Esophagus squamous epithelium (tissue), 5 donors: ENCODE measurements around the gene GNB1L. TPM values are rescaled to one million over a fixed set of nuclear protein-coding genes. Genes with fewer than 3 reads are reported as not detected.

Experiments
- DNase-seq: peaks from one replicate; lab custom pipeline; 2025; lab: John Stamatoyannopoulos, UW
- H3K27ac ChIP-seq, 4 donors: fragments of 200-600 bp; sonication (generic); one replicate each; pipeline ENCODE4 v1.5.1; 2016 to 2019; ENCODE audit warnings: mild to moderate bottlenecking in 1 of 4
- H3K27me3 ChIP-seq, 4 donors: fragments of 200-600 bp; sonication (generic); 1 replicate in 3 of 4; 2 replicates in 1 of 4; pipeline versions ENCODE4 v1.5.1 to v1.6.0; 2017 to 2021; ENCODE audit warnings: antibody characterized with exemption in 1 of 4
- H3K36me3 ChIP-seq, 3 donors: fragments of 200-600 bp; sonication (generic); one replicate each; pipeline ENCODE4 v1.5.1; 2016 to 2019
- H3K4me1 ChIP-seq, 3 donors: fragments of 200-600 bp; sonication (generic); one replicate each; pipeline ENCODE4 v1.5.1; 2017 to 2019
- H3K4me3 ChIP-seq, 4 donors: fragments of 200-600 bp; sonication (generic); 1 replicate in 3 of 4; 2 replicates in 1 of 4; pipeline ENCODE4 v1.5.1; 2016 to 2019; ENCODE audit warnings: mild to moderate bottlenecking in 2 of 4, moderate library complexity in 1 of 4
- H3K9me3 ChIP-seq, 3 donors: fragments of 200-600 bp; sonication (generic); one replicate each; pipeline ENCODE4 v1.5.1; 2016 to 2019
- POLR2A ChIP-seq, 4 donors: fragments of 450-650 bp; IDR thresholded peaks; one replicate each; pipeline ENCODE4 v1.6.1; 2017; ENCODE audit warnings: antibody characterized with exemption in 4 of 4, mild to moderate bottlenecking in 4 of 4, moderate library complexity in 3 of 4
- WGBS, 2 donors: methylation state at CpG; one replicate each; pipeline ENCODE4 v1.1.5; 2018; 5-methylcytosine and 5-hydroxymethylcytosine counted together
- intact Hi-C: fragments of 100-400 bp; cut with DNase I; formaldehyde crosslinking; loops from one replicate; pipeline ENCODE4 v1.15.0; 2022
- total RNA-seq, 4 donors: library from RNA; depleted of rRNA; stranded (reverse); fragments of >200 nt; gene quantifications; one replicate each; pipeline ENCODE4 v1.1.0, GENCODE V29; 2016
- TF ChIP-seq, protein P1 (sequence below), 6 experiments: fragments of 450-650 bp in 4 of 6; fragments of 200-600 bp in 2 of 6; sonication (generic) in 2 of 6; IDR thresholded peaks; one replicate each; pipeline ENCODE4 v1.5.1; 2016 to 2019; ENCODE audit warnings: antibody characterized with exemption in 6 of 6, mild to moderate bottlenecking in 4 of 6, moderate library complexity in 4 of 6
- donor health status: DM: yes; HTN: yes; CAD: no.

The GNB1L gene
- total RNA-seq, 4 donors from 2014 or later = 5.7 to 8.5 (median 6.4) TPM

DNA sequence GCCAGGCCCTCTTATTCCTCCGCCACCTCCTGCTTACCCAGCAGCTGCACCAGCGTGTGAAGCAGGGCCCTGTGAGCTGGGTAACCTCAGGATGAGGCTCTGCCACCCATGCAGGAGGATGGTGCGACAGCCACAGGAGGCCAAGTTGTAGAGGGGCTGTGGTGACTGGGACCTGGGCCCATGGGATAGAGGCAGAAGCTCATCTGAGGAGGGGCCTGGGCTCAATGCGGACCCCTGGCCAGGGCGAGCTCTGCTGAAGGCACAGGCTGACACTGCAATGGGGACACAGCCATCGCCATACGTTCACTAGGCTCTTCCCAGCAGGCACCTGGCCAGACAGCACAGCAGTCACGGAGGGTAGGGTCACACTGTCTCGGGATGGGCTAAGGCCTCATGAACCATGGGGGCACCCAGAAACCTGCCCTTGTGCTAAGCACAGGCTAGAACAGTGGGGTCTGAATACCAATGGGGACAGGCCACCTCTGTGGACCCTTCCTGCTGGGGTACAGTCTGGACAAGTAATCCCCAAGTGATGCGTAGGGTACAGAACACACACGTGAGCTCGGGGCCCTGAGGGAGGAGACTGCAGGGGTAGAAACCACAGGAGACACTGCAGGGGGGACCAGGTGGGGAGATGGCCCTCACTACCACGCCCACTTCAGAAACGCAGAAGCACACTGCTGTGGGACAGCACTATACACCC, 35.3 kb downstream of the GNB1L start:
- peaks cover 0 to 10% (median 0%) of the 10 kb centered on the region in 3 donors for H3K36me3 ChIP-seq
- H3K27ac ChIP-seq = no peak overlapping the region
- H3K4me3 ChIP-seq = no peak overlapping the region
- intact Hi-C loops = no loop called here
- WGBS, 2 donors = 86 to 94% methylated on average over 6 to 11 of the region's 14 CpGs
- no peaks in the 10 kb centered on the region for H3K9me3 ChIP-seq
- H3K4me1 ChIP-seq = peaks cover 0 to 26% (median 10%) of the 10 kb centered on the region in 3 donors
- DNase-seq = no peak
- TF ChIP-seq, protein P1, sequence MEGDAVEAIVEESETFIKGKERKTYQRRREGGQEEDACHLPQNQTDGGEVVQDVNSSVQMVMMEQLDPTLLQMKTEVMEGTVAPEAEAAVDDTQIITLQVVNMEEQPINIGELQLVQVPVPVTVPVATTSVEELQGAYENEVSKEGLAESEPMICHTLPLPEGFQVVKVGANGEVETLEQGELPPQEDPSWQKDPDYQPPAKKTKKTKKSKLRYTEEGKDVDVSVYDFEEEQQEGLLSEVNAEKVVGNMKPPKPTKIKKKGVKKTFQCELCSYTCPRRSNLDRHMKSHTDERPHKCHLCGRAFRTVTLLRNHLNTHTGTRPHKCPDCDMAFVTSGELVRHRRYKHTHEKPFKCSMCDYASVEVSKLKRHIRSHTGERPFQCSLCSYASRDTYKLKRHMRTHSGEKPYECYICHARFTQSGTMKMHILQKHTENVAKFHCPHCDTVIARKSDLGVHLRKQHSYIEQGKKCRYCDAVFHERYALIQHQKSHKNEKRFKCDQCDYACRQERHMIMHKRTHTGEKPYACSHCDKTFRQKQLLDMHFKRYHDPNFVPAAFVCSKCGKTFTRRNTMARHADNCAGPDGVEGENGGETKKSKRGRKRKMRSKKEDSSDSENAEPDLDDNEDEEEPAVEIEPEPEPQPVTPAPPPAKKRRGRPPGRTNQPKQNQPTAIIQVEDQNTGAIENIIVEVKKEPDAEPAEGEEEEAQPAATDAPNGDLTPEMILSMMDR (IDR thresholded peaks at IDR 0.05) = no peak
- no peak for TF ChIP-seq POLR2A (IDR thresholded peaks at IDR 0.05)
- no peaks in the 10 kb centered on the region for H3K27me3 ChIP-seq

GRCh38 chr22:19818324-19819207, 36.1 kb downstream of the GNB1L start:
- Histone ChIP-seq H3K4me1 (peaks cover 0 to 18% (median 5%) of the 10 kb centered on the region in 3 donors), H3K27me3 (no peaks in the 10 kb centered on the region), H3K27ac (no peak overlapping the region), H3K4me3 (no peak overlapping the region), H3K9me3 (no peaks in the 10 kb centered on the region), H3K36me3 (peaks cover 0 to 10% (median 0%) of the 10 kb centered on the region in 3 donors)
- 85 to 100% methylated on average over 1 to 7 of the region's 17 CpGs for WGBS, 2 donors
- TF ChIP-seq POLR2A (IDR thresholded peaks at IDR 0.05) = no peak
- TF ChIP-seq, protein P1 (IDR thresholded peaks at IDR 0.05) = no peak
- intact Hi-C loops = no loop called here
- no peak for DNase-seq

DNA sequence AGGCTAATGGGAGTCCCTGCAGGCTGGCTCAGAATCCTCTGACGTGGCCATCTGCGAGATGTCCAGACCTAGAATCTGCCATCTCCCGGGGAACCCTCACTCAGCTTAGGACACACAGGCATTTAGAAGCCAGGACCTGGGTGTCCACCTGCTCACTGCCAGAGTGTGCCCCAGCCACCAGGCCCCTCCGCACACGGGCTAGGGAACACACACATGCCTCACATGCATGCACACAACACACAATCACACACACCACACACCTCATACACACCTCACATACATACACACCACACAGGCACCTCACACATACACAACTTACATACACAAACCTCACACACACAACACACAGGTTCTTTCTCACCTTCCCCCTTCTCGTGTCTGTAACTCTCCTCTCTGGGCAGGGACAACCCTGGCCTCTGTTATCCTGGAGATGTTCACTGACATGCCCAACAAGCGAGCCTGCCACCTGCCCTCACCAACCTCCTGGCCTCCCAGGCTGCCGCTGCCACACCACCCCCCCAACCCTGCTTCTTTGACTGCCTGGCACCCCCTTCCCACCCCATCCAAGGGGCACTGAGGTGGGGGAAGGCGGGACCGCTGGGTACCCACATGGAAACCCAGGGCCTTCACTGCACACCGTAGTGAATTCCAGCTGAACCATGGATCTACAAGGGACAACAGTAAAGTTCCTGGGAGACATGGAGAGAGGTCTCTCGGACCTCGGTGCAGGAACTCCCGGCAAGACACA, 38.1 kb downstream of the GNB1L start:
- Histone ChIP-seq H3K9me3 (no peaks in the 10 kb centered on the region), H3K27ac (no peak overlapping the region), H3K4me1 (peaks cover 0 to 16% (median 0%) of the 10 kb centered on the region in 3 donors), H3K27me3 (no peaks in the 10 kb centered on the region), H3K4me3 (no peak overlapping the region), H3K36me3 (peaks cover 0 to 10% (median 0%) of the 10 kb centered on the region in 3 donors)
- intact Hi-C loops = no loop called here
- WGBS, 2 donors = 93 to 96% methylated on average over 8 to 9 of the region's 14 CpGs
- DNase-seq = no peak
- TF ChIP-seq POLR2A (IDR thresholded peaks at IDR 0.05) = no peak
- TF ChIP-seq, protein P1 (IDR thresholded peaks at IDR 0.05) = no peak

DNA sequence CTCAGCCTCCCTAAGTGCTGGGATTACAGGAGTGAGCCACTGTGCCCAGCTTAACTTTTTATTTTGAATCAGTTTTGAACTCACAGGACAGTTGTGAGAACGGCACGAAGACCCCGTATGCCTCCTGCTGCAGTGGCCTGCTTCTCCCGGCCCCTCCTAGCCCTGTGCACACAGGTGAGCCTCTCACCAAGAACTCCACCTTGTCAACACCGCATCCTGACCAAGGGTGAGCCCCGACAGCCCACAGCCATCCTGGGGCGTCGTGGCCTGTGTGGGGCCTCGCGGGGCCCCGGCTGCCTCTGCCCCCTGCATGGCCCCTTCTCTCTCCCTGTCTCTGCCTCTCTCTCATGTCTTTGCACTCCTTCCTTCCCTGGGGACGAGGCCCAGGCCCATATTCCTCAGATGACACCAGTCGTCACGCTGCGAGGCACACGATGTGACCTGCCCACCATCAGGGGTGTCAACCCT, 38.8 kb downstream of the GNB1L start:
- WGBS, 2 donors = 90 to 94% methylated on average over 13 to 16 of the region's 16 CpGs
- no peak for DNase-seq
- no peak for TF ChIP-seq POLR2A (IDR thresholded peaks at IDR 0.05)
- TF ChIP-seq, protein P1 (IDR thresholded peaks at IDR 0.05) = no peak
- no peak overlapping the region for H3K4me3 ChIP-seq
- H3K9me3 ChIP-seq = no peaks in the 10 kb centered on the region
- peaks cover 0 to 23% (median under 1%) of the 10 kb centered on the region in 3 donors for H3K4me1 ChIP-seq
- intact Hi-C loops = no loop called here
- H3K27ac ChIP-seq = no peak overlapping the region
- no peaks in the 10 kb centered on the region for H3K27me3 ChIP-seq
- H3K36me3 ChIP-seq = peaks cover 0 to 10% (median 0%) of the 10 kb centered on the region in 3 donors
